ENCODE results near the gene MITF.
"Not testable (repeated sequence)": the region's sequence is repeated elsewhere in the genome, so short reads cannot be mapped to it uniquely, and the experiment has no call there.

MITF gene

GRCh38 chr3:69915726-69916125, 176.5 kb downstream of the MITF start:
- no peak for DNase-seq (ENCODE audit: low spot score)

GRCh38 chr3:69920009-69920408, 180.7 kb downstream of the MITF start:
- DNase-seq (ENCODE audit: low spot score) = not testable (repeated sequence)

- no peak for DNase-seq (ENCODE audit: low spot score)
Observed at GRCh38 chr3:69921651-69922050, 182.4 kb downstream of the MITF start.

- no peak for DNase-seq (ENCODE audit: low spot score)
Observed at GRCh38 chr3:69922521-69923000, 183.3 kb downstream of the MITF start.

- DNase-seq (ENCODE audit: low spot score) = no peak
Observed at GRCh38 chr3:69925506-69925905, 186.2 kb downstream of the MITF start.

- DNase-seq (ENCODE audit: low spot score) = no peak
Observed at GRCh38 chr3:69926385-69926784, 187.1 kb downstream of the MITF start.

GRCh38 chr3:69927571-69927970, 188.3 kb downstream of the MITF start:
- DNase-seq (ENCODE audit: low spot score) = no peak

GRCh38 chr3:69929019-69929418, 189.8 kb downstream of the MITF start:
- DNase-seq (ENCODE audit: low spot score) = no peak

GRCh38 chr3:69930564-69930963, 191.3 kb downstream of the MITF start:
- no peak for DNase-seq (ENCODE audit: low spot score)

- no peak for DNase-seq (ENCODE audit: low spot score)
Observed at GRCh38 chr3:69932087-69932486, 192.8 kb downstream of the MITF start.

- no peak for DNase-seq (ENCODE audit: low spot score)
Observed at GRCh38 chr3:69932501-69932900, 193.2 kb downstream of the MITF start.

GRCh38 chr3:69934398-69934797, 195.1 kb downstream of the MITF start:
- no peak for DNase-seq (ENCODE audit: low spot score)

- DNase-seq (ENCODE audit: low spot score) = no peak
Observed at GRCh38 chr3:69936266-69936665, 197.0 kb downstream of the MITF start.

- DNase-seq (ENCODE audit: low spot score) = no peak
Observed at GRCh38 chr3:69938061-69938460, 198.8 kb downstream of the MITF start.

- no peak for DNase-seq (ENCODE audit: low spot score)
Observed at GRCh38 chr3:69938931-69939330, 199.7 kb downstream of the MITF start.

GRCh38 chr3:69941037-69941436, 201.8 kb downstream of the MITF start:
- DNase-seq (ENCODE audit: low spot score) = no peak

GRCh38 chr3:69941439-69942176, 202.3 kb downstream of the MITF start:
- DNase-seq (ENCODE audit: low spot score) = no peak

- DNase-seq (ENCODE audit: low spot score) = no peak
Observed at GRCh38 chr3:69944931-69945493, 205.7 kb downstream of the MITF start.

- peak; percentile 49 for DNase-seq (ENCODE audit: low spot score)
Observed at GRCh38 chr3:69948246-69948862, 209.1 kb downstream of the MITF start.

GRCh38 chr3:69951616-69952015, 212.4 kb downstream of the MITF start:
- DNase-seq (ENCODE audit: low spot score) = no peak

- DNase-seq (ENCODE audit: low spot score) = no peak
Observed at GRCh38 chr3:69959581-69959980, 220.3 kb downstream of the MITF start.

- DNase-seq (ENCODE audit: low spot score) = no peak
Observed at GRCh38 chr3:69961706-69962439, 222.6 kb downstream of the MITF start.

- no peak for DNase-seq (ENCODE audit: low spot score)
Observed at GRCh38 chr3:69963643-69964042, 224.4 kb downstream of the MITF start.

Data from NAMALWA (cell line).